OCI-LY7 (cell line): ENCODE data around the gene GMPR2.

Experiments
- CTCF ChIP-seq: fragments of 200-600 bp; sonication (generic); conservative IDR thresholded peaks from 2 replicates; pipeline ENCODE4 v1.5.1; 2014; ENCODE audit warnings: mild to moderate bottlenecking, antibody characterized with exemption, low read length, moderate library complexity, mixed read lengths
- EZH2phosphoT487 ChIP-seq: fragments of 200-600 bp; sonication (generic); IDR thresholded peaks from 2 replicates; pipeline ENCODE4 v1.6.1; 2018; ENCODE audit warnings: low read depth, borderline replicate concordance, mild to moderate bottlenecking, mixed run types, antibody characterized with exemption, low read length, moderate library complexity, mixed read lengths

GRCh38 chr14:24253936-24254335, 21.2 kb downstream of the GMPR2 start:
- TF ChIP-seq CTCF (no peak), EZH2phosphoT487 (no peak)
